Stimulated activated CD8-positive, alpha-beta memory T cell treated with anti-CD3 and anti-CD28 coated beads, Interleukin-12 subunit alpha, Interleukin-12 subunit beta, amount 100 ng/mL, for 4 hours (primary cell): ENCODE measurements around the gene CCDC88C.
"Not testable (repeated sequence)": the region's sequence is repeated elsewhere in the genome, so short reads cannot be mapped to it uniquely, and the experiment has no call there.

ENCODE experiments used
- DNase-seq: peaks from one replicate; pipeline ENCODE4 v3.0.0-alpha.2; 2020; ENCODE audit warnings: low read depth

Gene CCDC88C

GRCh38 chr14:91284791-91285548, 132.7 kb downstream of the CCDC88C start:
- DNase-seq = no peak

GRCh38 chr14:91284146-91284790, 133.4 kb downstream of the CCDC88C start:
- no peak for DNase-seq

GRCh38 chr14:91283666-91284065, 134.0 kb downstream of the CCDC88C start:
- DNase-seq = no peak

GRCh38 chr14:91282954-91283645, 134.5 kb downstream of the CCDC88C start:
- DNase-seq = no peak

- no peak for DNase-seq
Measured at GRCh38 chr14:91281346-91281745, 136.3 kb downstream of the CCDC88C start.

GRCh38 chr14:91280129-91280528, 137.5 kb downstream of the CCDC88C start:
- no peak for DNase-seq

- no peak for DNase-seq
Measured at GRCh38 chr14:91279354-91279753, 138.3 kb downstream of the CCDC88C start.

- no peak for DNase-seq
Measured at GRCh38 chr14:91278383-91278715, 139.3 kb downstream of the CCDC88C start.

- DNase-seq = no peak
Measured at GRCh38 chr14:91277546-91278382, 139.9 kb downstream of the CCDC88C start.

- DNase-seq = no peak
Measured at GRCh38 chr14:91274796-91275195, 142.8 kb downstream of the CCDC88C start.

- no peak for DNase-seq
Measured at GRCh38 chr14:91273885-91274273, 143.7 kb downstream of the CCDC88C start.

GRCh38 chr14:91273273-91273884, 144.2 kb downstream of the CCDC88C start:
- DNase-seq = no peak

- DNase-seq = no peak
Measured at GRCh38 chr14:91272341-91273272, 145.0 kb downstream of the CCDC88C start.

GRCh38 chr14:91271639-91272038, 146.0 kb downstream of the CCDC88C start:
- DNase-seq = no peak

- no peak for DNase-seq
Measured at GRCh38 chr14:91270619-91271018, 147.0 kb downstream of the CCDC88C start.

- DNase-seq = no peak
Measured at GRCh38 chr14:91270188-91270587, 147.4 kb downstream of the CCDC88C start.

- DNase-seq = no peak
Measured at GRCh38 chr14:91269076-91269991, 148.3 kb downstream of the CCDC88C start.

GRCh38 chr14:91267965-91268437, 149.6 kb downstream of the CCDC88C start:
- DNase-seq = no peak

GRCh38 chr14:91266276-91266675, 151.3 kb downstream of the CCDC88C start:
- not testable (repeated sequence) for DNase-seq
